ENCODE measurements around the gene NECTIN4. TPM values are rescaled to one million over a fixed set of nuclear protein-coding genes. Genes with fewer than 3 reads are reported as not detected.

The NECTIN4 gene
- total and polyA plus RNA-seq, 10 of the 15 experiments (the other 5 are each of a cell fraction or from before 2014, with no cell fraction given) = 2.8 to 8.7 (median 3.7) TPM

GRCh38 chr1:161038523-161039153 lies 50.7 kb downstream of the NECTIN4 start, which contains the start of gene TSTD1 (continued):
- no peak for TF ChIP-seq SIX5 (IDR thresholded peaks at IDR 0.05; ENCODE audit: low read depth, low read length, severe bottlenecking)
- TF ChIP-seq, protein P1, sequence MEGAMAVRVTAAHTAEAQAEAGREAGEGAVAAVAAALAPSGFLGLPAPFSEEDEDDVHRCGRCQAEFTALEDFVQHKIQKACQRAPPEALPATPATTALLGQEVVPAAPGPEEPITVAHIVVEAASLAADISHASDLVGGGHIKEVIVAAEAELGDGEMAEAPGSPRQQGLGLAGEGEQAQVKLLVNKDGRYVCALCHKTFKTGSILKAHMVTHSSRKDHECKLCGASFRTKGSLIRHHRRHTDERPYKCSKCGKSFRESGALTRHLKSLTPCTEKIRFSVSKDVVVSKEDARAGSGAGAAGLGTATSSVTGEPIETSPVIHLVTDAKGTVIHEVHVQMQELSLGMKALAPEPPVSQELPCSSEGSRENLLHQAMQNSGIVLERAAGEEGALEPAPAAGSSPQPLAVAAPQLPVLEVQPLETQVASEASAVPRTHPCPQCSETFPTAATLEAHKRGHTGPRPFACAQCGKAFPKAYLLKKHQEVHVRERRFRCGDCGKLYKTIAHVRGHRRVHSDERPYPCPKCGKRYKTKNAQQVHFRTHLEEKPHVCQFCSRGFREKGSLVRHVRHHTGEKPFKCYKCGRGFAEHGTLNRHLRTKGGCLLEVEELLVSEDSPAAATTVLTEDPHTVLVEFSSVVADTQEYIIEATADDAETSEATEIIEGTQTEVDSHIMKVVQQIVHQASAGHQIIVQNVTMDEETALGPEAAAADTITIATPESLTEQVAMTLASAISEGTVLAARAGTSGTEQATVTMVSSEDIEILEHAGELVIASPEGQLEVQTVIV (IDR thresholded peaks at IDR 0.05; ENCODE audit: borderline replicate concordance, partially characterized antibody) = no peak
- no peak for TF ChIP-seq TARDBP (IDR thresholded peaks at IDR 0.05; ENCODE audit: borderline replicate concordance)
- TF ChIP-seq CREB1 (IDR thresholded peaks at IDR 0.05; ENCODE audit: low read depth) = peak; percentile 8; the same call in 1 of the 2 replicates
- no peak for TF ChIP-seq RAD21 (IDR thresholded peaks at IDR 0.05; ENCODE audit: insufficient read depth, low read depth, low read length)
- TF ChIP-seq MAX (IDR thresholded peaks at IDR 0.05; ENCODE audit: low read depth, low read length) = peak; percentile 76
- peak; percentile 65 for TF ChIP-seq E2F8 (IDR thresholded peaks at IDR 0.05; ENCODE audit: low read depth, partially characterized antibody)
- peak; percentile 62; the same call in 1 of the 2 replicates for TF ChIP-seq PAX5 (IDR thresholded peaks at IDR 0.05; ENCODE audit: borderline replicate concordance, low read depth, low read length)
- peak; percentile 78; the same call in 1 of the 2 replicates for TF ChIP-seq MTA3 (IDR thresholded peaks at IDR 0.05; ENCODE audit: borderline replicate concordance, low read length)
- peak; percentile 86 for TF ChIP-seq ZBTB40 (IDR thresholded peaks at IDR 0.05; ENCODE audit: borderline replicate concordance)
- TF ChIP-seq KDM1A (IDR thresholded peaks at IDR 0.05; ENCODE audit: borderline replicate concordance) = no peak
- TF ChIP-seq SMARCA5 (IDR thresholded peaks at IDR 0.05) = no peak
- no peak for TF ChIP-seq ZSCAN29 (IDR thresholded peaks at IDR 0.05)
- no peak for TF ChIP-seq NR2F1 (conservative IDR thresholded peaks at IDR 0.05)
- TF ChIP-seq TCF12 (IDR thresholded peaks at IDR 0.05; ENCODE audit: low read depth, low read length) = peak; percentile 98
- TF ChIP-seq, protein P2, sequence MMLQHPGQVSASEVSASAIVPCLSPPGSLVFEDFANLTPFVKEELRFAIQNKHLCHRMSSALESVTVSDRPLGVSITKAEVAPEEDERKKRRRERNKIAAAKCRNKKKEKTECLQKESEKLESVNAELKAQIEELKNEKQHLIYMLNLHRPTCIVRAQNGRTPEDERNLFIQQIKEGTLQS (IDR thresholded peaks at IDR 0.05; ENCODE audit: borderline replicate concordance, extremely low read depth, low read depth, low read length) = no peak
- peak; percentile 91 for TF ChIP-seq POLR2AphosphoS2 (IDR thresholded peaks at IDR 0.05; ENCODE audit: low read depth, low read length)
- TF ChIP-seq BRCA1 (IDR thresholded peaks at IDR 0.05; ENCODE audit: low read depth, low read length) = 0 out of 2 replicates have a peak, but pooled peaks have one; percentile 11
- peak; percentile 78 for TF ChIP-seq GATAD2B (conservative IDR thresholded peaks at IDR 0.05; ENCODE audit: low read depth)
- peak; percentile 87 for TF ChIP-seq GABPA (IDR thresholded peaks at IDR 0.05; ENCODE audit: low read depth)

Measured in GM12878 (cell line).